HFFc6 (cell line): ENCODE measurements around the gene DIP2B. TPM values are rescaled to one million over a fixed set of nuclear protein-coding genes. Genes with fewer than 3 reads are reported as not detected.
"Not testable (repeated sequence)": the region's sequence is repeated elsewhere in the genome, so short reads cannot be mapped to it uniquely, and the experiment has no call there.

Experiments used
- DNase-seq: peaks from one replicate; pipeline ENCODE4 v3.0.0-alpha.2; 2018
- H3K27ac Mint-ChIP-seq: 2 replicates; pipeline ENCODE4 v1.8.0; 2020; ENCODE audit warnings: mild to moderate bottlenecking, mixed read lengths
- H3K27me3 Mint-ChIP-seq: 2 replicates; pipeline ENCODE4 v1.8.0; 2021; ENCODE audit warnings: mild to moderate bottlenecking, moderate library complexity, mixed read lengths; ENCODE audit not compliant: insufficient read depth
- H3K36me3 Mint-ChIP-seq: 2 replicates; pipeline ENCODE4 v1.8.0; 2021; ENCODE audit warnings: low read depth, mixed read lengths
- H3K4me1 Mint-ChIP-seq: 2 replicates; pipeline ENCODE4 v1.8.0; 2020; ENCODE audit warnings: low read depth, mixed read lengths
- H3K4me3 Mint-ChIP-seq: 2 replicates; pipeline ENCODE4 v1.8.0; 2020; ENCODE audit warnings: mild to moderate bottlenecking, moderate library complexity, mixed read lengths
- H3K9me3 Mint-ChIP-seq: 2 replicates; pipeline ENCODE4 v1.8.0; 2020; ENCODE audit warnings: mild to moderate bottlenecking, mixed read lengths
- total RNA-seq, 6 experiments: library from RNA; stranded (reverse); fragmentation: NEBNext Ultra II Directional; extraction: Animal tissue kit (Norgen Biotek cat#: 25700); gene quantifications; 2 replicates in 1 of 6; 3 replicates in 5 of 6; pipeline ENCODE4 v1.2.3, GENCODE V29; 2021
- TF ChIP-seq, protein P1 (sequence below): fragments of 200-600 bp; sonication (generic); IDR thresholded peaks from 2 replicates; pipeline ENCODE4 v1.5.0; 2021; ENCODE audit warnings: antibody characterized with exemption, mild to moderate bottlenecking

The DIP2B gene
- total RNA-seq, 6 experiments from 2014 or later: 17.4 to 24.7 (median 20.6) TPM

DNA sequence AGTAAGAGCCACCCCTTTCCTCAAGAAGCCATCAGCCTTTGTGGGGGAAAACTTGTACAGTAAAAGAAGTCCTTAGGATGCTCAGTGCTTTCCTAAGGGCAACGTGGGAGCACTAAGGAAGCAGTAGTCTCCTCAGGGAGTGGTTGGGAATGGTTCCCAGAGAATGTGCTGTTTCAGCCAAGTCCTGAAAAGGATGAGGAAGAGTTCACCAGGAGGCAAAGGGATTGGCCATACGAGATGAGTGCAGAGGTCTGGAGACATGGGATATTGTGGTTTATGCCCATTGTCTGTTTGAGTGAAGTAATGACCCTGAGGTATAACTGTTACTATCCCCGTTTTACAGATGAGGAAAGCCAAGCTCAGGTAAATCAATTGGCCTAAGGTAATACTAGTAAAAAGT, 173.1 kb downstream of the DIP2B start:
- DNase-seq: peak; percentile 21
- H3K4me1 Mint-ChIP-seq: peaks cover 43% of the 10 kb centered on the region
- no peaks in the 10 kb centered on the region for H3K27me3 Mint-ChIP-seq
- no peak overlapping the region for H3K27ac Mint-ChIP-seq
- TF ChIP-seq, protein P1, sequence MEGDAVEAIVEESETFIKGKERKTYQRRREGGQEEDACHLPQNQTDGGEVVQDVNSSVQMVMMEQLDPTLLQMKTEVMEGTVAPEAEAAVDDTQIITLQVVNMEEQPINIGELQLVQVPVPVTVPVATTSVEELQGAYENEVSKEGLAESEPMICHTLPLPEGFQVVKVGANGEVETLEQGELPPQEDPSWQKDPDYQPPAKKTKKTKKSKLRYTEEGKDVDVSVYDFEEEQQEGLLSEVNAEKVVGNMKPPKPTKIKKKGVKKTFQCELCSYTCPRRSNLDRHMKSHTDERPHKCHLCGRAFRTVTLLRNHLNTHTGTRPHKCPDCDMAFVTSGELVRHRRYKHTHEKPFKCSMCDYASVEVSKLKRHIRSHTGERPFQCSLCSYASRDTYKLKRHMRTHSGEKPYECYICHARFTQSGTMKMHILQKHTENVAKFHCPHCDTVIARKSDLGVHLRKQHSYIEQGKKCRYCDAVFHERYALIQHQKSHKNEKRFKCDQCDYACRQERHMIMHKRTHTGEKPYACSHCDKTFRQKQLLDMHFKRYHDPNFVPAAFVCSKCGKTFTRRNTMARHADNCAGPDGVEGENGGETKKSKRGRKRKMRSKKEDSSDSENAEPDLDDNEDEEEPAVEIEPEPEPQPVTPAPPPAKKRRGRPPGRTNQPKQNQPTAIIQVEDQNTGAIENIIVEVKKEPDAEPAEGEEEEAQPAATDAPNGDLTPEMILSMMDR: no peak
- peaks cover 24% of the 10 kb centered on the region for H3K36me3 Mint-ChIP-seq
- no peak overlapping the region for H3K4me3 Mint-ChIP-seq
- no peaks in the 10 kb centered on the region for H3K9me3 Mint-ChIP-seq

DNA sequence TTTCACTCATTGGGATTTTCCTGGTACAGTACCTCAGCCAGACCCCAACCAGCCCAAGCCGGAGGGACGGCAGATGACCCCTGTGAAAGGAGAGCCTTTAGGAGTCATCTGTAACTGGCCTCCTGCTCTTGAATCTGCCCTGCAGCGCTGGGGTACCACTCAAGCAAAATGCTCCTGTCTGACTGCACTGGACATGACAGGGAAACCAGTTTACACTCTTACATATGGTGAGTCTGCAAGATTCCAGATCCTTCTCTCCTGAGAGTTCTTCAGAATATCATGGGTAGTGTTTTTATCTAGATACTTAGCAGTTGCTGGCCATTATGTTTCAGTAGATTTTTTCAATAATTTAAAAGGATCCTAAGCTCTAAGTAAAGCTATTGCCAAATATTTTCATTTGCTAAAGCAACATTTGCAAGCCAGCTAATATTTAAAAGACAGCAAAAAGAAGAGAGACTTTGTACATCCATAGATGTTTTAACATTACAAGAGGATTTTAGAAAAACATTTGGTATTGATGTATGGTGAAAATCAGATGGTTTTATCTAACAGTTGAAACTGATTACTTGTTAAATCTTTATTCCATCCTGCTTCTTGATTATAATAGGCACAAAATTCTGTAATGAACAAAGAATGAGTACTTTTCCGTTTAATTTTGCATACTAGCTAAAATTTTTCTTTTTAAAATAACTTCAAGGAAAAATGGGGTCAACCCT, 174.0 kb downstream of the DIP2B start:
- H3K4me1 Mint-ChIP-seq: peaks cover 43% of the 10 kb centered on the region
- TF ChIP-seq, protein P1: no peak
- no peak for DNase-seq
- H3K36me3 Mint-ChIP-seq: peaks cover 26% of the 10 kb centered on the region
- H3K27me3 Mint-ChIP-seq: no peaks in the 10 kb centered on the region
- no peaks in the 10 kb centered on the region for H3K9me3 Mint-ChIP-seq
- no peak overlapping the region for H3K4me3 Mint-ChIP-seq
- H3K27ac Mint-ChIP-seq: no peak overlapping the region

DNA sequence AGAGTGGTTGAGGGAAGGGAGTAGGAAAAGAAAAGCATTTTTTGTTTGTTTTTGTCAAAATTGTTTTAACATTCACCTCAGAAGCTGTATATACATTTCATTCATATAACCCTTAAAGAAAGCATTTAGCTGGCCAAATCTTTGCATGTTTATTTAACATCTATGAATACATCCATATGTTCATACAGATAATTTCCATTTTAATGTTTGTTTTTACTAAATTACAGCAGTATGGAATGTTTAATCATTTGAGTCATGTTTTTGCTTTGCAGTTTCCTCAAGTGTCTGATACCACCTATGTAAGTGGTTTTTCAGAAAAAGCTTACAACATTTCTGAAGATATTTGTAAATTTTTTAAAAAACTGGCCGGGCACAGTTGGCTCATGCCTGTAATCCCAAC, 174.8 kb downstream of the DIP2B start:
- Mint-ChIP-seq H3K27ac (no peak overlapping the region), H3K9me3 (no peaks in the 10 kb centered on the region), H3K4me1 (peaks cover 38% of the 10 kb centered on the region), H3K27me3 (no peaks in the 10 kb centered on the region), H3K36me3 (peaks cover 25% of the 10 kb centered on the region), H3K4me3 (no peak overlapping the region)
- TF ChIP-seq, protein P1: no peak
- DNase-seq: no peak

DNA sequence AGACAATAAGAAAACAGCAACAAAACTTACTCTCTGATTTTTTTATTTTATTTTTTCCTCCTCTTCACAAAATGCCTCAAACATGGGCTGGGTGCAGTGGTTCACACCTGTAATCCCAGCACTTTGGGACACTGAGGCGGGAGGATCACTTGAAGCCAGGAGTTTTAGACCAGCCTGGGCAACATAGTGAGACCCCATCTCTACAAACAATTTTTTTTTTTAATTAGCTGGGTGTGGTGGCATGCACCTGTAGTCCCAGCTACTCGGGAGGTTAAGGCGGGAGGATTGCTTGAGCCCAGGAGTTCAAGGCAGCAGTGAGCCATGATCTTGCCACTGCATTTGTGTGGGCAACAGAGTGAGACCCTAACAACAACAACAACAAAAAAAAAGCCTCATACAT, 176.3 kb downstream of the DIP2B start:
- not testable (repeated sequence) for H3K4me3 Mint-ChIP-seq, H3K9me3 Mint-ChIP-seq, H3K27ac Mint-ChIP-seq, DNase-seq, H3K27me3 Mint-ChIP-seq
- peaks cover 18% of the 10 kb centered on the region for H3K36me3 Mint-ChIP-seq
- peaks cover 28% of the 10 kb centered on the region for H3K4me1 Mint-ChIP-seq

GRCh38 chr12:50685641-50686040, 180.9 kb downstream of the DIP2B start:
- H3K36me3 Mint-ChIP-seq: peaks cover 27% of the 10 kb centered on the region
- no peak for DNase-seq
- H3K9me3 Mint-ChIP-seq: no peaks in the 10 kb centered on the region
- H3K4me3 Mint-ChIP-seq: no peak overlapping the region
- H3K27me3 Mint-ChIP-seq: no peaks in the 10 kb centered on the region
- H3K27ac Mint-ChIP-seq: no peak overlapping the region
- TF ChIP-seq, protein P1: no peak
- peaks cover 17% of the 10 kb centered on the region for H3K4me1 Mint-ChIP-seq

DNA sequence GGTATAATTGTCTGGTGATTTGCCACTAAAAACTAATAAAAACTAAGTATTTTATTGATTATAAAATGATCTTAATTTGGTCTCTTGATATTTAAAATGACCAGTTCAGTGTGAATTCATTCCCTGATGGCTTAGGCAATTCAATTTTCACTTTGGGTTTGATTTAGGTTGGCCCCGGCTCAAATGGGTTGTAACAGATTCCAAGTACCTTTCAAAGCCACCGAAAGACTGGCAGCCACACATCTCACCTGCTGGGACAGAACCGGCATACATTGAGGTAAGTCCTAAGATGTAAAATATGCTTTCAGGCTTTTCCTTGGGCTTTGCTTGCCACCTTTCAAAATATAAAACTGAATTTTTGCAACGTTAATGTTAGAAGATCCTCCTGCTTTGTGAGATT, 181.6 kb downstream of the DIP2B start:
- Mint-ChIP-seq H3K27me3 (no peaks in the 10 kb centered on the region), H3K27ac (no peak overlapping the region), H3K4me1 (peaks cover 17% of the 10 kb centered on the region), H3K4me3 (no peak overlapping the region), H3K36me3 (peaks cover 27% of the 10 kb centered on the region), H3K9me3 (no peaks in the 10 kb centered on the region)
- TF ChIP-seq, protein P1: no peak
- no peak for DNase-seq
